Thymus (tissue), 11 donors: ENCODE data around the gene MYD88. TPM values are rescaled to one million over a fixed set of nuclear protein-coding genes. Genes with fewer than 3 reads are reported as not detected.

Experiments
- DNase-seq, 9 donors: peaks; one replicate each; pipeline ENCODE4 v3.0.0-alpha.2; 2013; ENCODE audit warnings: low spot score in 9 of 9, low read depth in 6 of 9, missing footprints in 1 of 9
- H3K27ac ChIP-seq, 2 donors: one replicate each; pipeline ENCODE4 v1.5.1; 2013; ENCODE audit warnings: control low read depth in 1 of 2, low read depth in 1 of 2, low read length in 1 of 2, mild to moderate bottlenecking in 1 of 2, moderate library complexity in 1 of 2
- H3K27me3 ChIP-seq, 2 donors: one replicate each; pipeline ENCODE4 v1.5.1; 2013; ENCODE audit warnings: low read length in 1 of 2; ENCODE audit not compliant: control insufficient read depth in 2 of 2, insufficient read depth in 1 of 2
- H3K36me3 ChIP-seq, 2 donors: one replicate each; pipeline ENCODE4 v1.5.1; 2013; ENCODE audit warnings: low read length in 1 of 2, mild to moderate bottlenecking in 1 of 2, moderate library complexity in 1 of 2; ENCODE audit not compliant: control insufficient read depth in 2 of 2, insufficient read depth in 2 of 2
- H3K4me1 ChIP-seq, 2 donors: one replicate each; pipeline ENCODE4 v1.5.1; 2013; ENCODE audit warnings: low read length in 2 of 2; ENCODE audit not compliant: control insufficient read depth in 2 of 2, insufficient read depth in 2 of 2
- H3K4me3 ChIP-seq, 2 donors: one replicate each; pipeline ENCODE4 v1.5.1; 2013; ENCODE audit warnings: low read length in 2 of 2, control low read depth in 1 of 2, mild to moderate bottlenecking in 1 of 2
- H3K9me3 ChIP-seq, 2 donors: one replicate each; pipeline ENCODE4 v1.5.1; 2013; ENCODE audit warnings: low read length in 1 of 2, mild to moderate bottlenecking in 1 of 2; ENCODE audit not compliant: control insufficient read depth in 2 of 2, insufficient read depth in 1 of 2
- WGBS: extraction: QIAGEN DNeasy Blood & Tissue Kit; methylation state at CpG from one replicate; pipeline ENCODE4 v1.1.7; 2013; 5-methylcytosine and 5-hydroxymethylcytosine counted together
- polyA plus RNA-seq: library from polyadenylated mRNA; stranded (reverse); fragments of 200-250 nt; gene quantifications from one replicate; pipeline ENCODE4 v1.2.3, GENCODE V29; 2013
- total RNA-seq: library from RNA; stranded (reverse); fragments of 120-200 nt; gene quantifications from one replicate; pipeline ENCODE4 v1.2.4, GENCODE V29; 2013
- donor health status: healthy.

The MYD88 gene
- total and polyA plus RNA-seq, 2 donors = 15.1 to 54.3 TPM

DNA sequence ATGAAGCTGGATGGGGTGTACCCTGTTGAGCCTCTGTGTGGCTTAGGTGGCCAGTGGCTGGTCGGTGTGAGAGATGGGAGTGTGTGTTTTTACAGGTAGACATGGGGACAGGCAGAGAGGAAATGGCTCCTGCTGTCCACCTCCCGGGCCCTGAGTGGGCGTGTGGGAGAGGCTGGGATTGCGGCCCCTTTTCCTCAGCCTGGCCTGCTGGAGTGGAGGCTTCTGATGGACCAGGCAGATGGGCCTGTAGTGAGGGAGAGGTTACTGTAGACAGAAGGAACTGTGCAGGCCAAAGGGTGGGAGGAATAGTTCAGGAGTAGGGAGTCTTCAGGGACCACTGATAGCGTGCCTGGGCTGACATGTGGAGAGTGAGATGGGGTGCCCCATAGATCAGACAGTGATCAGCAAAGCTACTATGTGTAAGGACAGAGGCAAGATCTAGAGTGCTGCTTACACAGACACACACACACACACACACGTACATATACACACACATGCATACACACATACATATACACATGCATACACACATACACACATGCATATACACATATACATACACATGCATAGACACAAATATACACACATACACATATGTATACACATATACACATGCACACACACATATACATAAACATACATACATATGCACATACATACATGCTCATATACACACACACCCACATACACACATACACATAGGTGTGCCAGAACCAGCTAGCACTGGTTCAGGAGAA lies 28.0 kb upstream of the MYD88 start:
- Histone ChIP-seq H3K27ac (no peak overlapping the region), H3K9me3 (peaks cover 0 to 1% of the 10 kb centered on the region in 2 donors), H3K27me3 (no peaks in the 10 kb centered on the region), H3K36me3 (no peaks in the 10 kb centered on the region), H3K4me1 (no peaks in the 10 kb centered on the region), H3K4me3 (no peak overlapping the region)
- no peak for DNase-seq
- 96% methylated on average over 6 of the region's 6 CpGs for WGBS

DNA sequence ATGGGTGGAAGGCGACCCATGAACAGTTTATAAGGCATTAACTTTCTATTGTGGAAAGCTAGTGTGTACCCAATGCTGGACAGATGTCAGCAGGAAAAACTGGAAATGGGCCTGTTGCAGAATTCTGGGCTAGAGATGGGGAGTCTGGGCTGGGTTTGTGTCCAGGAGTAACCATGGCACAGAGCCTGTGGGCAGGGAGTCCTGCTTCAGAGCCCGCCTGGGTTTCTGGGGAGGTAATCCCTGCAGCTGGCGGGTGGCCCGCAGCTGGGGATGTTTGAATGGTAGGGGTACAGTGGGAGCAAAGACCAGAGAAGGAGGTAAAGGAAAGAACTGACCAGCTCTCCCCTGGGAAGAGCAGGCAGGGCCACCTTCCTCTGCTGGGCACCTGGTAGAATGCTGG lies 27.3 kb upstream of the MYD88 start:
- Histone ChIP-seq H3K36me3 (no peaks in the 10 kb centered on the region), H3K27ac (no peak overlapping the region), H3K4me3 (no peak overlapping the region), H3K27me3 (no peaks in the 10 kb centered on the region), H3K4me1 (no peaks in the 10 kb centered on the region), H3K9me3 (peaks cover 0 to 1% of the 10 kb centered on the region in 2 donors)
- no peak for DNase-seq
- WGBS = 97% methylated on average over 4 of the region's 4 CpGs

- no peak overlapping the region for H3K4me3 ChIP-seq
- peaks cover 0 to 1% of the 10 kb centered on the region in 2 donors for H3K9me3 ChIP-seq
- H3K36me3 ChIP-seq = no peaks in the 10 kb centered on the region
- H3K27ac ChIP-seq = no peak overlapping the region
- no peaks in the 10 kb centered on the region for H3K27me3 ChIP-seq
- H3K4me1 ChIP-seq = no peaks in the 10 kb centered on the region
- no peak for DNase-seq
- 90% methylated on average over 16 of the region's 16 CpGs for WGBS
Measured at GRCh38 chr3:38111696-38112377, 26.6 kb upstream of the MYD88 start.

DNA sequence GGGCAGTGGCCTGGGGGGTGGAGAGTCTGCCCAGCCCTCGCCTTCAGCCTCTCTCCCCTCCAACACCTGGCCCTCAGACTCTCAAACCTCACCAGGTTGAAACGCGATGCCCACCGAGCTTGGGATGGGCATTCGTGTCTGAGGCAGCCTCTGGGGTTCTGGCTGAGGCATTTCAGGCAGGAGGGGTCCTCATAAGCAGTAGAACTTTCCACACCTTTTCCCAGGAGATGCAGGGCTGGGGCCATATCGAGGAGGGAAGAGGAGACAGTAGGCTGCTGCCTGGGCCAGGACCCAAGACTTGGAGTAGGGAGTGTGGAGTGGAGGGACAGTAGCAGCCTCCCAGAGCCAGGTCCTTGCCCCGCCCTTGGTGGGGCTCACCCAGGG lies 26.1 kb upstream of the MYD88 start:
- H3K27me3 ChIP-seq = no peaks in the 10 kb centered on the region
- DNase-seq = no peak
- WGBS = 95% methylated on average over 7 of the region's 7 CpGs

DNA sequence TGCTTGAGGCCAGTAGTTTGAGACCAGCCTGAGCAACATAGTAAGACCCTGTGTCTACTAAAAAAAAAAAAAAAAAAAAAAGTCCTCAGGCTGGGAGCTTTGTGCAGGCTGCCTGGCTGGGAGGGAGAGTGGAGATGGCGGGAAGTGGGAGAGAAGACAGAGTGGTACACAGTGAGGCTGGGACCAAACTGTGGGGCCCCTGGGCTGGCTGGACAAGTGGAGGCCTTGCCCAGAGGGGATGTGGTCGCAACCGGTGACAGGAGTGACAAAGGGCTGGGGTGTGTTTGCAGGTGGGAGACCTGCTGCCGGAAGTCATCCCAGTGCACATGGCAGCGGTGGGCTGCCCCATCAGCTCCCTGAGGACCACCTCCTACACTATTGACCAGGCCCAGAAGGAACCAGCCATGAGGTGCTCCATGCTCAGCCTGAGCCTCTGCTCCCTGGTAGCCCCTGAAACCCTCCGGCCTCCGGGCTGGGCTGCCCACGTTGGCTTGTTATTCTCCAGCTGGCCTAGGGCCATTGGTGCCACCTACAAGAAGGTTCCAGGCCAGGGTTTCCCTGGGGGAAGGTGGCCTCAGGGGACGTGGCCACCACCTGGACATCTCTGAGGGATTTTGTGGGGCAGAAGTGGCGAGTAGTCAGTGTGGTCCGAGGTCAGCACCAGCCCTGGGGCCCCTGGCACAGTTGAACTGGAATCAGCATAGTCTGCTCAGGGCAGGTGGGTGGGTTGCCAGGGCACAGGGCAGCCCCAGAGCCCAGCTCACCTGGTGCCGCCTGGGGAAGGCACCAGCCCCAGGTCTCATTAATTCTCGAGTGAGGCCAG lies 24.2 kb upstream of the MYD88 start:
- H3K27ac ChIP-seq = no peak overlapping the region
- H3K4me1 ChIP-seq = no peaks in the 10 kb centered on the region
- H3K36me3 ChIP-seq = peaks cover 3 to 5% of the 10 kb centered on the region in 2 donors
- no peak overlapping the region for H3K4me3 ChIP-seq
- H3K27me3 ChIP-seq = no peaks in the 10 kb centered on the region
- WGBS = 90% methylated on average over 13 of the region's 13 CpGs
- DNase-seq = no peak
- H3K9me3 ChIP-seq = peaks cover 0 to 1% of the 10 kb centered on the region in 2 donors

More for the DNA sequence above, 26.1 kb upstream of the MYD88 start:
- H3K4me1 ChIP-seq = no peaks in the 10 kb centered on the region
- no peak overlapping the region for H3K27ac ChIP-seq
- H3K4me3 ChIP-seq = no peak overlapping the region
- no peaks in the 10 kb centered on the region for H3K36me3 ChIP-seq
- peaks cover 0 to 1% of the 10 kb centered on the region in 2 donors for H3K9me3 ChIP-seq

- no peak for DNase-seq
- no peaks in the 10 kb centered on the region for H3K27me3 ChIP-seq
- H3K4me3 ChIP-seq = no peak overlapping the region
- H3K9me3 ChIP-seq = peaks cover 0 to 1% of the 10 kb centered on the region in 2 donors
- peaks cover 6 to 7% of the 10 kb centered on the region in 2 donors for H3K36me3 ChIP-seq
- no peak overlapping the region for H3K27ac ChIP-seq
- no peaks in the 10 kb centered on the region for H3K4me1 ChIP-seq
- WGBS = 69% methylated on average over 13 of the region's 13 CpGs
Measured at GRCh38 chr3:38114875-38115644, 23.4 kb upstream of the MYD88 start.

DNA sequence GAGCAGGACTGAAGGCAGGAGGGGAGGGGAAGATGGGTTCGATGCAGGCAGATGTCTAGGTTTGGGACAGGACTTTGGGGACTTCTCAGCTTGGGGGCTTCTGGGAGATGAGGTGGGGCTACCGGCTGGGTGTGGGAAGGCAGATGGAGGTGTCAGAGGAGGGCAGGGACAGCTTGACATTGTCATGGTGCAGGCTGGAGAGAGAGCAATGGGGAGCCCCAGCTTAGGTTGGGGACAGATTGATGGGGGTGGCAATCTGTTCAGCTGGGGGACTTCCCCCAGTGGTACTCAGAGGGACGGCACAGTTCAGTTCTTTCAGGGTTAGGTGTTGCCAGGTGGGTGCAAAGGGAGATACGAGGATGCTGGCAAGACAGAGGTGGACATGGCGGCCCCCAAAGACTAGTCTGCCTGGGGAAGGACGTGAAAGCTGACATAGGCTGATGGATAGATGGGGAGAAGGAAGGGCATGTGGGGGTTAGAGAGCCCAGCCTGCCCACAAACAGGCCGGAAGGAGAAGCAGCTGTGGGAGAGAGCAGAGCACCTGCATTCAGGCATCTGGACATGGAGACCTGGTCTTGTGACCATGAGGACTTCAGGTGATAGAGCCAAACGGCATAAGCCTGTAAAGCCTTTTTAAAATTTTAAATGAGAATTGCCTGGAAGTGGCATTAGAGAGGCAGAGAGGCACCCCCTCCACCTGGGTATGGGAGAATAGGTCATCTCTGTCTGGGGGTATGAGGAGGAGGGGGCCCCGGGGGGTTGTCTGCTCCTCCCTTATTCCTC lies 22.6 kb upstream of the MYD88 start:
- Histone ChIP-seq H3K4me1 (no peaks in the 10 kb centered on the region), H3K4me3 (no peak overlapping the region), H3K36me3 (peaks cover 14% of the 10 kb centered on the region in 2 donors), H3K9me3 (peaks cover 0 to 1% of the 10 kb centered on the region in 2 donors), H3K27ac (no peak overlapping the region), H3K27me3 (no peaks in the 10 kb centered on the region)
- 65% methylated on average over 9 of the region's 9 CpGs for WGBS
- DNase-seq = no peak

- Histone ChIP-seq H3K9me3 (peaks cover 0 to 1% of the 10 kb centered on the region in 2 donors), H3K36me3 (peaks cover 21% of the 10 kb centered on the region in 2 donors), H3K27ac (no peak overlapping the region), H3K27me3 (no peaks in the 10 kb centered on the region), H3K4me1 (no peaks in the 10 kb centered on the region), H3K4me3 (no peak overlapping the region)
- no peak for DNase-seq
- WGBS = 97% methylated on average over 12 of the region's 12 CpGs
Measured at GRCh38 chr3:38116471-38117162, 21.8 kb upstream of the MYD88 start.
